Esophagus (tissue), 2 donors: ENCODE measurements around the gene SPACA6. TPM values are rescaled to one million over a fixed set of nuclear protein-coding genes. Genes with fewer than 3 reads are reported as not detected.
"Not testable (repeated sequence)": the region's sequence is repeated elsewhere in the genome, so short reads cannot be mapped to it uniquely, and the experiment has no call there.

Experiments used
- H3K27ac ChIP-seq, 2 donors: one replicate each; pipeline ENCODE4 v1.5.1; 2013; ENCODE audit warnings: low read depth in 2 of 2, mild to moderate bottlenecking in 2 of 2, inconsistent platforms in 1 of 2, low read length in 1 of 2, moderate library complexity in 1 of 2
- H3K27me3 ChIP-seq, 2 donors: one replicate each; pipeline ENCODE4 v1.6.1; 2013; ENCODE audit warnings: low read length in 2 of 2, control low read depth in 1 of 2, mild to moderate bottlenecking in 1 of 2; ENCODE audit not compliant: insufficient read depth in 2 of 2, control insufficient read depth in 1 of 2
- H3K36me3 ChIP-seq, 2 donors: one replicate each; pipeline ENCODE4 v1.6.1; 2013; ENCODE audit warnings: low read length in 1 of 2; ENCODE audit not compliant: control insufficient read depth in 2 of 2, insufficient read depth in 2 of 2
- H3K4me1 ChIP-seq, 2 donors: one replicate each; pipeline ENCODE4 v1.6.1; 2013; ENCODE audit warnings: low read length in 1 of 2; ENCODE audit not compliant: control insufficient read depth in 2 of 2, insufficient read depth in 2 of 2
- H3K4me3 ChIP-seq, 2 donors: one replicate each; pipeline ENCODE4 v1.5.1; 2013; ENCODE audit warnings: low read length in 2 of 2, mild to moderate bottlenecking in 2 of 2, low read depth in 1 of 2, moderate library complexity in 1 of 2
- H3K9me3 ChIP-seq, 2 donors: one replicate each; pipeline ENCODE4 v1.6.1; 2013; ENCODE audit warnings: mild to moderate bottlenecking in 2 of 2, low read depth in 1 of 2, low read length in 1 of 2, moderate library complexity in 1 of 2; ENCODE audit not compliant: control insufficient read depth in 2 of 2, insufficient read depth in 1 of 2
- WGBS, 2 donors: extraction: QIAGEN DNeasy Blood & Tissue Kit; methylation state at CpG; one replicate each; pipeline ENCODE4 v1.1.7; 2013; 5-methylcytosine and 5-hydroxymethylcytosine counted together
- polyA plus RNA-seq, 2 donors: library from polyadenylated mRNA; stranded (reverse); fragments of 200-250 nt; gene quantifications; one replicate each; pipeline ENCODE4 v1.2.3, GENCODE V29; 2013
- donor health status: healthy with polysubstance abuse.
- donor health status: Bipolar disorder and iron deficiency.

SPACA6 gene
- polyA plus RNA-seq, 2 donors: 4.4 to 14.0 TPM

- peaks cover 0 to 8% of the 10 kb centered on the region in 2 donors for H3K4me1 ChIP-seq
- no peak overlapping the region for H3K4me3 ChIP-seq
- WGBS, 2 donors: 17 to 22% methylated on average over 14 of the region's 14 CpGs
- peaks cover 0 to 5% of the 10 kb centered on the region in 2 donors for H3K9me3 ChIP-seq
- no peak overlapping the region for H3K27ac ChIP-seq
- no peaks in the 10 kb centered on the region for H3K36me3 ChIP-seq
- peaks cover 0 to 5% of the 10 kb centered on the region in 2 donors for H3K27me3 ChIP-seq
Measured at GRCh38 chr19:51726049-51726448, 32.9 kb downstream of the SPACA6 start.

GRCh38 chr19:51727349-51727880 is 34.3 kb downstream of the SPACA6 start:
- H3K27me3 ChIP-seq: peaks cover 0 to 5% of the 10 kb centered on the region in 2 donors
- no peaks in the 10 kb centered on the region for H3K36me3 ChIP-seq
- peaks cover 0 to 9% of the 10 kb centered on the region in 2 donors for H3K9me3 ChIP-seq
- H3K4me1 ChIP-seq: peaks cover 0 to 8% of the 10 kb centered on the region in 2 donors
- no peak overlapping the region for H3K27ac ChIP-seq
- no peak overlapping the region for H3K4me3 ChIP-seq
- WGBS, 2 donors: 70% methylated on average over 7 of the region's 7 CpGs

GRCh38 chr19:51729781-51730180 is 36.7 kb downstream of the SPACA6 start:
- Histone ChIP-seq H3K27ac (no peak overlapping the region), H3K9me3 (peaks cover 0 to 9% of the 10 kb centered on the region in 2 donors), H3K4me1 (peaks cover 0 to 5% of the 10 kb centered on the region in 2 donors), H3K4me3 (no peak overlapping the region), H3K36me3 (no peaks in the 10 kb centered on the region), H3K27me3 (peaks cover 0 to 3% of the 10 kb centered on the region in 2 donors)
- WGBS, 2 donors: 29 to 67% methylated on average over 2 of the region's 2 CpGs

GRCh38 chr19:51733742-51734522 is 40.8 kb downstream of the SPACA6 start:
- Histone ChIP-seq H3K4me1 (no peaks in the 10 kb centered on the region), H3K9me3 (peaks cover 0 to 11% of the 10 kb centered on the region in 2 donors), H3K27me3 (no peaks in the 10 kb centered on the region), H3K4me3 (no peak overlapping the region), H3K36me3 (no peaks in the 10 kb centered on the region), H3K27ac (no peak overlapping the region)
- 61 to 68% methylated on average over 7 of the region's 7 CpGs for WGBS, 2 donors

- Histone ChIP-seq H3K27me3 (no peaks in the 10 kb centered on the region), H3K27ac (no peak overlapping the region), H3K4me1 (no peaks in the 10 kb centered on the region), H3K36me3 (no peaks in the 10 kb centered on the region), H3K9me3 (peaks cover 0 to 8% of the 10 kb centered on the region in 2 donors), H3K4me3 (no peak overlapping the region)
- WGBS, 2 donors: 57 to 62% methylated on average over 10 of the region's 10 CpGs
Measured at GRCh38 chr19:51735759-51736449, 42.8 kb downstream of the SPACA6 start.

- H3K4me1 ChIP-seq: no peaks in the 10 kb centered on the region
- peaks cover 0 to 5% of the 10 kb centered on the region in 2 donors for H3K9me3 ChIP-seq
- no peak overlapping the region for H3K27ac ChIP-seq
- no peaks in the 10 kb centered on the region for H3K36me3 ChIP-seq
- 88 to 91% methylated on average over 3 of the region's 3 CpGs for WGBS, 2 donors
- H3K4me3 ChIP-seq: no peak overlapping the region
- no peaks in the 10 kb centered on the region for H3K27me3 ChIP-seq
Measured at GRCh38 chr19:51737389-51737788, 44.3 kb downstream of the SPACA6 start.

GRCh38 chr19:51737924-51738323 is 44.8 kb downstream of the SPACA6 start:
- Histone ChIP-seq H3K27ac (no peak overlapping the region), H3K27me3 (no peaks in the 10 kb centered on the region), H3K4me1 (no peaks in the 10 kb centered on the region), H3K36me3 (no peaks in the 10 kb centered on the region), H3K4me3 (no peak overlapping the region), H3K9me3 (peaks cover 0 to 5% of the 10 kb centered on the region in 2 donors)
- 69 to 74% methylated on average over 2 of the region's 2 CpGs for WGBS, 2 donors

GRCh38 chr19:51738523-51738922 is 45.4 kb downstream of the SPACA6 start:
- H3K27ac ChIP-seq: not testable (repeated sequence)

GRCh38 chr19:51739466-51740213 is 46.5 kb downstream of the SPACA6 start:
- Histone ChIP-seq H3K9me3 (peaks cover 0 to 5% of the 10 kb centered on the region in 2 donors), H3K4me1 (no peaks in the 10 kb centered on the region), H3K4me3 (no peak overlapping the region), H3K36me3 (no peaks in the 10 kb centered on the region), H3K27ac (no peak overlapping the region), H3K27me3 (no peaks in the 10 kb centered on the region)
- WGBS, 2 donors: 73 to 78% methylated on average over 13 of the region's 13 CpGs

More at GRCh38 chr19:51738523-51738922, 45.4 kb downstream of the SPACA6 start:
- not testable (repeated sequence) for H3K4me1 ChIP-seq, H3K9me3 ChIP-seq, H3K36me3 ChIP-seq, H3K4me3 ChIP-seq, H3K27me3 ChIP-seq
- 89 to 91% methylated on average over 10 of the region's 10 CpGs for WGBS, 2 donors
